GM06990 (cell line): Measurements from ENCODE around the gene HPS1.

Source experiments
- DNase-seq: peaks from one replicate; pipeline ENCODE4 v3.0.0-alpha.2; 2011; ENCODE audit not compliant: insufficient read length; ENCODE audit errors: extremely low read depth
- H3K27me3 ChIP-seq: replicated peaks from 2 replicates; pipeline ENCODE4 v1.6.0; 2011; ENCODE audit warnings: low read length; ENCODE audit not compliant: control insufficient read depth, insufficient read depth
- H3K36me3 ChIP-seq: 2 replicates; pipeline ENCODE4 v1.5.1; 2011; ENCODE audit warnings: low read length; ENCODE audit not compliant: control insufficient read depth, insufficient read depth
- H3K4me3 ChIP-seq: replicated peaks from 2 replicates; pipeline ENCODE4 v1.5.1; 2011; ENCODE audit warnings: low read depth, mild to moderate bottlenecking, control low read depth, low read length
- CTCF ChIP-seq: IDR thresholded peaks from 2 replicates; pipeline ENCODE4 v1.5.1; 2011; ENCODE audit warnings: low read length, control low read depth, mild to moderate bottlenecking, inconsistent platforms; ENCODE audit not compliant: insufficient read depth, poor library complexity, severe bottlenecking

The HPS1 gene

GRCh38 chr10:98433881-98434732 lies 12.6 kb downstream of the HPS1 start:
- Histone ChIP-seq H3K27me3 (no peaks in the 10 kb centered on the region), H3K36me3 (peaks cover 47% of the 10 kb centered on the region), H3K4me3 (no peak overlapping the region)
- no peak for DNase-seq
- TF ChIP-seq CTCF, result no peak

- H3K36me3 ChIP-seq, result peaks cover 45% of the 10 kb centered on the region
- no peak overlapping the region for H3K4me3 ChIP-seq
- no peak for DNase-seq
- no peaks in the 10 kb centered on the region for H3K27me3 ChIP-seq
- TF ChIP-seq CTCF, result no peak
Observed at GRCh38 chr10:98433371-98433770, 13.4 kb downstream of the HPS1 start.

- peaks cover 49% of the 10 kb centered on the region for H3K36me3 ChIP-seq
- no peak for TF ChIP-seq CTCF
- H3K27me3 ChIP-seq, result no peaks in the 10 kb centered on the region
Observed at GRCh38 chr10:98432330-98432729, 14.4 kb downstream of the HPS1 start.

GRCh38 chr10:98431016-98431415 lies 15.7 kb downstream of the HPS1 start:
- Histone ChIP-seq H3K36me3 (peaks cover 51% of the 10 kb centered on the region), H3K27me3 (no peaks in the 10 kb centered on the region), H3K4me3 (no peak overlapping the region)
- DNase-seq, result no peak
- no peak for TF ChIP-seq CTCF

More at GRCh38 chr10:98432330-98432729, 14.4 kb downstream of the HPS1 start:
- DNase-seq, result no peak
- H3K4me3 ChIP-seq, result no peak overlapping the region

- Histone ChIP-seq H3K36me3 (peaks cover 53% of the 10 kb centered on the region), H3K27me3 (no peaks in the 10 kb centered on the region), H3K4me3 (no peak overlapping the region)
- no peak for TF ChIP-seq CTCF
- DNase-seq, result no peak
Observed at GRCh38 chr10:98430427-98430826, 16.3 kb downstream of the HPS1 start.
